GM20000 (cell line): ENCODE data around the gene ADCY1.

Source experiments
- DNase-seq: peaks from one replicate; pipeline ENCODE4 v3.0.0; 2012; ENCODE audit warnings: low spot score
- CTCF ChIP-seq: IDR thresholded peaks from 2 replicates; pipeline ENCODE4 v1.5.1; 2012; ENCODE audit warnings: mild to moderate bottlenecking, control low read depth; ENCODE audit errors: extremely low read depth, missing control alignments

Gene ADCY1

GRCh38 chr7:45578467-45578866, 4.3 kb downstream of the ADCY1 start:
- TF ChIP-seq CTCF: no peak
- no peak for DNase-seq

GRCh38 chr7:45579391-45579801, 5.2 kb downstream of the ADCY1 start:
- TF ChIP-seq CTCF: no peak
- no peak for DNase-seq

- no peak for TF ChIP-seq CTCF
- no peak for DNase-seq
Observed at GRCh38 chr7:45580053-45580872, 6.1 kb downstream of the ADCY1 start.

DNA sequence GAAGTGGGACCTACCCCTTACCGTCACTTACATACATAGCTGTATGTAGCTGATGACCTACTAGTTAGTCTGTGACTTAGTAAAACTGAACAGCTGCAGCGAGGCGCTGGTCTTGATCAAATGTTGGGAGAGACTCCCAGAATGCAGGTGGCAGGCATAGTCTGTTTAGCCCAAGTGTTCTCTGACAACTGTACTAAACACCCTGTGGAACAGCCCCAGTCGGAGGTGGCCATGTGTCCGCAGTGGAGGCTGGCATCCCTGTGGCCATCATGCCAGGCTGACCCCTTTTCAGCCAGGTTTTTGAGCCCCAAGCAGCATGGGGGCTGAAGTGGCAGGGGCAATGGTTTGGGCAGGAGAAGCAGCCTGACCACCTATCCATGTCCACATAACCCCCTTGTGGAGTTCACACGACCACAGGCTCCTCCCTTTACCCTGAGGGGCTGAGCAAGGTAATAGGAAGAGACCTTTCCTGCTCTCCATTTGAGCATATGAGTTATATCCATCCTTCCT, 7.2 kb downstream of the ADCY1 start:
- no peak for TF ChIP-seq CTCF

GRCh38 chr7:45582136-45582749, 8.1 kb downstream of the ADCY1 start:
- DNase-seq: no peak
- no peak for TF ChIP-seq CTCF

More for the DNA sequence above, 7.2 kb downstream of the ADCY1 start:
- DNase-seq: no peak

DNA sequence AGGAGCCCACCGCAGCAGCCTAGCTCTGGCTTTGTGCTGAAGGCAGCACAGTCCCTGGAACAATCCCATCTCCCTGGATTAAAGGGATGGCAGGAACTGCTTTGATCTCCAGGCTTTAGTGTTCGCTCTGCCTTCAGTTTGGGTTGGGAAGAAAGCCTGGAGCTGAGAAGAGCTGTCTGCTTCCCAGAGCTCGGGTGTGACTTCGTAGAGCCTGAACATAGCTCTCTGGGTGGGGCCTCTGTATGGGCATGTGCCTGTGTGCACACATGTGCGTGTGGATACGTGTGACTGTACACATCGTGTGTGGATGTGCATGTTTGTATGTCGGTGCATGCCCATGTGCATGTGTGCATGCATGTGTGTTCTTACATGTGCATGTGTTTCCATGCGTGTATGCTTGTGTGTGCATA, 8.7 kb downstream of the ADCY1 start:
- no peak for TF ChIP-seq CTCF
- DNase-seq: no peak

GRCh38 chr7:45583296-45583695, 9.1 kb downstream of the ADCY1 start:
- no peak for TF ChIP-seq CTCF
- no peak for DNase-seq
